Measurements from ENCODE around the gene MIGA1. TPM values are rescaled to one million over a fixed set of nuclear protein-coding genes. Genes with fewer than 3 reads are reported as not detected.

The MIGA1 gene
- total RNA-seq, result 10.8 TPM

GRCh38 chr1:77779529-77780281 lies at the start of gene MIGA1:
Gene MIGA1, plus strand, starts transcription at chr1:77779649. Its CDS starts 3,604 bp downstream, at chr1:77783253.
- H3K27me3 ChIP-seq, result no peaks in the 10 kb centered on the region
- peak in 1 of 2 donors; percentile 89 for DNase-seq (ENCODE audit: extremely low spot score in 2 of 2)
- peaks cover 28% of the 10 kb centered on the region for H3K4me1 ChIP-seq
- peak; percentile 60 to 75 for TF ChIP-seq POLR2AphosphoS5 (IDR thresholded peaks at IDR 0.05; ENCODE audit: insufficient read depth in 1 of 2, low read depth in 1 of 2)
- TF ChIP-seq POLR2A (IDR thresholded peaks at IDR 0.05), result no peak
- intact Hi-C loops (cut with DNase I), result no loop called here
- peak within 1 kb of the TSS; percentile 71 for H3K27ac ChIP-seq
- H3K4me3 ChIP-seq, result peak within 1 kb of the TSS; percentile 67 to 98
- no peaks in the 10 kb centered on the region for H3K9me3 ChIP-seq
- H3K36me3 ChIP-seq, result peaks cover 0 to 7% of the 10 kb centered on the region in 2 donors

GRCh38 chr1:77732090-77732489 lies 47.4 kb upstream of the MIGA1 start:
- no peaks in the 10 kb centered on the region for H3K27me3 ChIP-seq
- no peak for DNase-seq (ENCODE audit: extremely low spot score in 2 of 2)
- no peaks in the 10 kb centered on the region for H3K4me1 ChIP-seq
- no peaks in the 10 kb centered on the region for H3K9me3 ChIP-seq
- no peak overlapping the region for H3K27ac ChIP-seq
- intact Hi-C loops (cut with DNase I), result no loop called here
- no peak for TF ChIP-seq POLR2AphosphoS5 (IDR thresholded peaks at IDR 0.05; ENCODE audit: insufficient read depth in 1 of 2, low read depth in 1 of 2)
- no peak for TF ChIP-seq CTCF (IDR thresholded peaks at IDR 0.05)
- TF ChIP-seq POLR2A (IDR thresholded peaks at IDR 0.05), result no peak
- peaks cover 0 to 32% of the 10 kb centered on the region in 2 donors for H3K36me3 ChIP-seq
- H3K4me3 ChIP-seq, result no peak overlapping the region

GRCh38 chr1:77739235-77739634 lies 40.2 kb upstream of the MIGA1 start:
- H3K4me3 ChIP-seq, result no peak overlapping the region
- peaks cover 0 to 34% of the 10 kb centered on the region in 2 donors for H3K36me3 ChIP-seq
- no peaks in the 10 kb centered on the region for H3K9me3 ChIP-seq
- intact Hi-C loops (cut with DNase I), result no loop called here
- DNase-seq (ENCODE audit: extremely low spot score in 2 of 2), result no peak
- peaks cover 7% of the 10 kb centered on the region for H3K4me1 ChIP-seq
- H3K27me3 ChIP-seq, result no peaks in the 10 kb centered on the region
- no peak for TF ChIP-seq POLR2A (IDR thresholded peaks at IDR 0.05)
- no peak for TF ChIP-seq POLR2AphosphoS5 (IDR thresholded peaks at IDR 0.05; ENCODE audit: insufficient read depth in 1 of 2, low read depth in 1 of 2)
- TF ChIP-seq CTCF (IDR thresholded peaks at IDR 0.05), result no peak
- no peak overlapping the region for H3K27ac ChIP-seq

GRCh38 chr1:77741316-77741715 lies 38.1 kb upstream of the MIGA1 start:
- H3K4me1 ChIP-seq, result peaks cover 7% of the 10 kb centered on the region
- no peak overlapping the region for H3K27ac ChIP-seq
- H3K27me3 ChIP-seq, result no peaks in the 10 kb centered on the region
- peaks cover 0 to 34% of the 10 kb centered on the region in 2 donors for H3K36me3 ChIP-seq
- H3K4me3 ChIP-seq, result no peak overlapping the region
- intact Hi-C loops (cut with DNase I), result no loop called here
- TF ChIP-seq POLR2AphosphoS5 (IDR thresholded peaks at IDR 0.05; ENCODE audit: insufficient read depth in 1 of 2, low read depth in 1 of 2) (no peak), POLR2A (IDR thresholded peaks at IDR 0.05) (no peak), CTCF (IDR thresholded peaks at IDR 0.05) (no peak)
- no peaks in the 10 kb centered on the region for H3K9me3 ChIP-seq
- no peak for DNase-seq (ENCODE audit: extremely low spot score in 2 of 2)

- Histone ChIP-seq H3K4me3 (no peak overlapping the region), H3K27me3 (no peaks in the 10 kb centered on the region), H3K4me1 (peaks cover 7% of the 10 kb centered on the region), H3K27ac (no peak overlapping the region), H3K36me3 (peaks cover 0 to 26% of the 10 kb centered on the region in 2 donors), H3K9me3 (no peaks in the 10 kb centered on the region)
- intact Hi-C loops (cut with DNase I), result no loop called here
- TF ChIP-seq CTCF (IDR thresholded peaks at IDR 0.05) (no peak), POLR2AphosphoS5 (IDR thresholded peaks at IDR 0.05; ENCODE audit: insufficient read depth in 1 of 2, low read depth in 1 of 2) (no peak), POLR2A (IDR thresholded peaks at IDR 0.05) (no peak)
- DNase-seq (ENCODE audit: extremely low spot score in 2 of 2), result no peak
Observed at GRCh38 chr1:77742011-77742555, 37.4 kb upstream of the MIGA1 start.

Measured in vagina (tissue), 2 donors.